HCT116 (cell line): ENCODE data around the gene CPOX. TPM values are rescaled to one million over a fixed set of nuclear protein-coding genes. Genes with fewer than 3 reads are reported as not detected.

ENCODE experiments used
- ATAC-seq: fragments of 200-7000 bp; cut with Tn5 transposase; 2 replicates; pipeline ENCODE4 v1.9.1; 2020; ENCODE audit warnings: mild to moderate bottlenecking, moderate library complexity
- BruUV-seq: library from RNA; stranded (reverse); fragments of 400-500 nt; replicated peaks from 2 replicates; lab custom pipeline; 2021; lab: Mats Ljungman, UMichigan
- CTCF ChIA-PET: fragments of 300-600 bp; sonication (Branson Sonifier 250); formaldehyde crosslinking; loops from one replicate; lab custom pipeline; 2021; ENCODE audit warnings: antibody characterized with exemption; lab: Charles Lee
- POLR2A ChIA-PET: fragments of 300-600, 350-600 bp; sonication (Branson Sonifier 250); formaldehyde crosslinking; loops from one replicate; lab custom pipeline; 2021; ENCODE audit warnings: antibody characterized with exemption; lab: Charles Lee
- RAD21 ChIA-PET, 2 experiments: fragments of 300-600 bp; sonication (Branson Sonifier 250); formaldehyde crosslinking; loops; one replicate each; lab custom pipeline; 2023; ENCODE audit warnings: low total read pairs in 2 of 2; ENCODE audit not compliant: uncharacterized antibody in 2 of 2, unreplicated experiment in 2 of 2, low non-redundant PET in 1 of 2; lab: Charles Lee
- DNase-seq: peaks from one replicate; pipeline ENCODE4 v3.0.0-alpha.2; 2010; ENCODE audit warnings: low read depth, low spot score
- H2AFZ ChIP-seq: fragments of 200-600 bp; shearing (Covaris generic), sonication (generic); 2 replicates; pipeline ENCODE4 v1.6.1; 2017; ENCODE audit warnings: low read depth, mixed run types, mixed read lengths, antibody characterized with exemption, low read length; ENCODE audit not compliant: poor library complexity, severe bottlenecking
- H3K27ac ChIP-seq: 2 replicates; pipeline ENCODE4 v1.5.1; 2012; ENCODE audit warnings: low read depth, low read length
- H3K27me3 ChIP-seq: fragments of 200-600 bp; sonication (generic); 2 replicates; pipeline ENCODE4 v1.6.1; 2016; ENCODE audit warnings: mixed run types, low read length, mixed read lengths; ENCODE audit not compliant: insufficient read depth
- H3K36me3 ChIP-seq, 2 experiments: fragments of 200-500 bp in 1 of 2; fragments of 200-600 bp in 1 of 2; sonication (Bioruptor generic) in 1 of 2; sonication (generic) in 1 of 2; 2 replicates each; pipeline versions ENCODE4 v1.5.1 to v1.6.1; 2014 to 2016; ENCODE audit warnings: low read length in 2 of 2, inconsistent platforms in 1 of 2, mixed read lengths in 1 of 2, mixed run types in 1 of 2; ENCODE audit not compliant: insufficient read depth in 2 of 2, control insufficient read depth in 1 of 2
- H3K4me1 ChIP-seq, 2 experiments: fragments of 200-600 bp in 1 of 2; sonication (generic) in 1 of 2; 2 replicates each; pipeline versions ENCODE4 v1.5.1 to v1.6.1; 2012 to 2017; ENCODE audit warnings: low read length in 2 of 2, inconsistent platforms in 1 of 2, mild to moderate bottlenecking in 1 of 2, mixed read lengths in 1 of 2, mixed run types in 1 of 2, moderate library complexity in 1 of 2; ENCODE audit not compliant: insufficient read depth in 2 of 2, control insufficient read depth in 1 of 2
- H3K4me2 ChIP-seq: fragments of 200-600 bp; sonication (generic); 2 replicates; pipeline ENCODE4 v1.6.1; 2017; ENCODE audit warnings: mixed run types, low read length, mixed read lengths
- H3K4me3 ChIP-seq, 2 experiments: fragments of 200-600 bp in 1 of 2; sonication (generic) in 1 of 2; replicated peaks in 1 of 2; 2 replicates each; pipeline ENCODE4 v1.5.1; 2011 to 2016; ENCODE audit warnings: low read length in 2 of 2, control low read depth in 1 of 2, low read depth in 1 of 2, mild to moderate bottlenecking in 1 of 2, mixed read lengths in 1 of 2, mixed run types in 1 of 2
- H3K79me2 ChIP-seq: fragments of 200-600 bp; sonication (generic); 2 replicates; pipeline ENCODE4 v1.6.1; 2017; ENCODE audit warnings: mild to moderate bottlenecking, mixed run types, low read length, moderate library complexity, mixed read lengths; ENCODE audit not compliant: insufficient read depth
- H3K9ac ChIP-seq: fragments of 200-600 bp; sonication (generic); 2 replicates; pipeline ENCODE4 v1.6.1; 2016; ENCODE audit warnings: low read length, mixed read lengths
- H3K9me2 ChIP-seq: fragments of 200-600 bp; sonication (generic), shearing (Covaris generic); 2 replicates; pipeline ENCODE4 v1.6.1; 2017; ENCODE audit warnings: mixed run types, mild to moderate bottlenecking, moderate library complexity; ENCODE audit not compliant: insufficient read depth
- H3K9me3 ChIP-seq, 2 experiments: fragments of 200-500 bp in 1 of 2; fragments of 200-600 bp in 1 of 2; sonication (Bioruptor generic) in 1 of 2; sonication (generic) in 1 of 2; 2 replicates each; pipeline ENCODE4 v1.6.1; 2014 to 2017; ENCODE audit warnings: low read length in 2 of 2, mixed read lengths in 2 of 2, inconsistent platforms in 1 of 2, low read depth in 1 of 2, mild to moderate bottlenecking in 1 of 2, mixed run types in 1 of 2, moderate library complexity in 1 of 2; ENCODE audit not compliant: control insufficient read depth in 1 of 2, insufficient read depth in 1 of 2
- H4K20me1 ChIP-seq: fragments of 200-600 bp; sonication (generic), shearing (Covaris generic); 2 replicates; pipeline ENCODE4 v1.6.1; 2017; ENCODE audit warnings: mixed run types, mild to moderate bottlenecking, moderate library complexity; ENCODE audit not compliant: insufficient read depth
- CBX3 ChIP-seq: IDR thresholded peaks from 2 replicates; pipeline ENCODE4 v1.6.1; 2012; ENCODE audit warnings: low read depth
- CEBPB ChIP-seq: IDR thresholded peaks from 2 replicates; pipeline ENCODE4 v1.6.1; 2012; ENCODE audit warnings: low read depth
- EZH2phosphoT487 ChIP-seq: fragments of 200-600 bp; IDR thresholded peaks from 2 replicates; pipeline ENCODE4 v1.6.1; 2018; ENCODE audit warnings: antibody characterized with exemption, borderline replicate concordance
- POLR2A ChIP-seq: IDR thresholded peaks from 2 replicates; pipeline ENCODE4 v1.7.0; 2011; ENCODE audit warnings: borderline replicate concordance; ENCODE audit not compliant: insufficient read depth, insufficient read length; ENCODE audit errors: extremely low read depth
- POLR2AphosphoS5 ChIP-seq: IDR thresholded peaks from 2 replicates; pipeline ENCODE4 v1.6.1; 2011; ENCODE audit warnings: mild to moderate bottlenecking, low read depth, low read length, moderate library complexity
- RAD21 ChIP-seq: IDR thresholded peaks from 2 replicates; pipeline ENCODE4 v1.6.1; 2012; ENCODE audit warnings: low read depth, mild to moderate bottlenecking
- SIN3A ChIP-seq: IDR thresholded peaks from 2 replicates; pipeline ENCODE4 v1.6.1; 2012; ENCODE audit warnings: low read depth
- SP1 ChIP-seq: IDR thresholded peaks from 2 replicates; pipeline ENCODE4 v1.6.1; 2012; ENCODE audit warnings: low read depth
- SRF ChIP-seq: IDR thresholded peaks from 2 replicates; pipeline ENCODE4 v1.6.1; 2012; ENCODE audit warnings: low read depth
- ZFX ChIP-seq: fragments of 450-650 bp; IDR thresholded peaks from 2 replicates; pipeline ENCODE4 v1.6.1; 2017
- intact Hi-C: fragments of 100-400 bp; cut with micrococcal nuclease; formaldehyde crosslinking; loops from 2 replicates; pipeline ENCODE4 v1.10.0; 2022
- total RNA-seq: library from RNA; stranded (reverse); gene quantifications from one replicate; pipeline ENCODE4 v1.2.1, GENCODE V29; 2021; ENCODE audit not compliant: unreplicated experiment
- TF ChIP-seq, protein P1 (sequence below), 3 experiments: fragments of 200-600 bp in 1 of 3; sonication (generic) in 1 of 3; IDR thresholded peaks in 2 of 3; conservative IDR thresholded peaks in 1 of 3; 2 replicates each; pipeline ENCODE4 v1.5.1; 2012 to 2017; ENCODE audit warnings: low read depth in 2 of 3, low read length in 2 of 3, antibody characterized with exemption in 1 of 3, borderline replicate concordance in 1 of 3, control low read depth in 1 of 3, mild to moderate bottlenecking in 1 of 3, mixed read lengths in 1 of 3, mixed run types in 1 of 3, moderate library complexity in 1 of 3; ENCODE audit not compliant: insufficient read depth in 1 of 3
- TF ChIP-seq, protein P2 (sequence below): IDR thresholded peaks from 2 replicates; pipeline ENCODE4 v1.6.1; 2011; ENCODE audit warnings: mild to moderate bottlenecking, low read length, moderate library complexity; ENCODE audit not compliant: insufficient replicate concordance; ENCODE audit errors: extremely low read depth
- TF ChIP-seq, protein P3 (sequence below): IDR thresholded peaks from 2 replicates; pipeline ENCODE4 v1.6.1; 2012
- TF ChIP-seq, protein P4 (sequence below): IDR thresholded peaks from 2 replicates; pipeline ENCODE4 v1.6.1; 2012; ENCODE audit warnings: low read depth

CPOX gene
- total RNA-seq, 1 experiment from 2014 or later = 353 TPM

DNA sequence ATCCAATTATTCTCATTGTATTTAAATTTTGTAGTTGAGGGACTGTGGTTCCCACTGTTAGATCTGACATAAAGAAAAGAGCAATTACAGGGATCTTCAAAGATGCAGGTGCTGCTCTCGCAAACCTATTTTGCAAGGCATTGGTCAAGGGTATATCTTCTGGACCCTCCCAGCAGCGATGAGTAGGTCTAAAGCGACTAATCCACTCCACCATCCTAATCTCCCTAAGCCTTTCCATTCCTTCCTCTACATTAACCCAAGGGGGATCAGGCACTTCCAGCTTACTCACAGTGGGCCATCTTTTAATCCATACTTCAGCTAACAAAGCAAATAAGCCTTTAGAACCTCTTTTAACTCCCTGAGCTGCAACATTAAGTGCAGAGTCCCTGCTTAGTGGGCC lies 37.0 kb upstream of the CPOX start:
- H3K9me3 ChIP-seq = no peaks in the 10 kb centered on the region
- H3K79me2 ChIP-seq = no peaks in the 10 kb centered on the region
- H3K9ac ChIP-seq = no peak overlapping the region
- no peaks in the 10 kb centered on the region for H3K27me3 ChIP-seq
- no peaks in the 10 kb centered on the region for H4K20me1 ChIP-seq
- RAD21 ChIA-PET = no interaction called here
- POLR2A ChIA-PET = no interaction called here
- intact Hi-C loops = no loop called here
- TF ChIP-seq, protein P1, sequence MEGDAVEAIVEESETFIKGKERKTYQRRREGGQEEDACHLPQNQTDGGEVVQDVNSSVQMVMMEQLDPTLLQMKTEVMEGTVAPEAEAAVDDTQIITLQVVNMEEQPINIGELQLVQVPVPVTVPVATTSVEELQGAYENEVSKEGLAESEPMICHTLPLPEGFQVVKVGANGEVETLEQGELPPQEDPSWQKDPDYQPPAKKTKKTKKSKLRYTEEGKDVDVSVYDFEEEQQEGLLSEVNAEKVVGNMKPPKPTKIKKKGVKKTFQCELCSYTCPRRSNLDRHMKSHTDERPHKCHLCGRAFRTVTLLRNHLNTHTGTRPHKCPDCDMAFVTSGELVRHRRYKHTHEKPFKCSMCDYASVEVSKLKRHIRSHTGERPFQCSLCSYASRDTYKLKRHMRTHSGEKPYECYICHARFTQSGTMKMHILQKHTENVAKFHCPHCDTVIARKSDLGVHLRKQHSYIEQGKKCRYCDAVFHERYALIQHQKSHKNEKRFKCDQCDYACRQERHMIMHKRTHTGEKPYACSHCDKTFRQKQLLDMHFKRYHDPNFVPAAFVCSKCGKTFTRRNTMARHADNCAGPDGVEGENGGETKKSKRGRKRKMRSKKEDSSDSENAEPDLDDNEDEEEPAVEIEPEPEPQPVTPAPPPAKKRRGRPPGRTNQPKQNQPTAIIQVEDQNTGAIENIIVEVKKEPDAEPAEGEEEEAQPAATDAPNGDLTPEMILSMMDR (IDR thresholded peaks at IDR 0.05 in 2 of 3, conservative IDR thresholded peaks at IDR 0.05 in 1 of 3; ENCODE audit: borderline replicate concordance in 1 of 3, insufficient read depth in 1 of 3, low read depth in 2 of 3, low read length in 2 of 3) = no peak
- TF ChIP-seq, protein P2, sequence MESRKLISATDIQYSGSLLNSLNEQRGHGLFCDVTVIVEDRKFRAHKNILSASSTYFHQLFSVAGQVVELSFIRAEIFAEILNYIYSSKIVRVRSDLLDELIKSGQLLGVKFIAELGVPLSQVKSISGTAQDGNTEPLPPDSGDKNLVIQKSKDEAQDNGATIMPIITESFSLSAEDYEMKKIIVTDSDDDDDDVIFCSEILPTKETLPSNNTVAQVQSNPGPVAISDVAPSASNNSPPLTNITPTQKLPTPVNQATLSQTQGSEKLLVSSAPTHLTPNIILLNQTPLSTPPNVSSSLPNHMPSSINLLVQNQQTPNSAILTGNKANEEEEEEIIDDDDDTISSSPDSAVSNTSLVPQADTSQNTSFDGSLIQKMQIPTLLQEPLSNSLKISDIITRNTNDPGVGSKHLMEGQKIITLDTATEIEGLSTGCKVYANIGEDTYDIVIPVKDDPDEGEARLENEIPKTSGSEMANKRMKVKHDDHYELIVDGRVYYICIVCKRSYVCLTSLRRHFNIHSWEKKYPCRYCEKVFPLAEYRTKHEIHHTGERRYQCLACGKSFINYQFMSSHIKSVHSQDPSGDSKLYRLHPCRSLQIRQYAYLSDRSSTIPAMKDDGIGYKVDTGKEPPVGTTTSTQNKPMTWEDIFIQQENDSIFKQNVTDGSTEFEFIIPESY = no peak
- TF ChIP-seq CEBPB (no peak), SRF (no peak), CBX3 (no peak), ZFX (no peak), EZH2phosphoT487 (no peak), SIN3A (no peak), POLR2AphosphoS5 (no peak), RAD21 (no peak), SP1 (no peak), POLR2A (no peak)
- TF ChIP-seq, protein P3, sequence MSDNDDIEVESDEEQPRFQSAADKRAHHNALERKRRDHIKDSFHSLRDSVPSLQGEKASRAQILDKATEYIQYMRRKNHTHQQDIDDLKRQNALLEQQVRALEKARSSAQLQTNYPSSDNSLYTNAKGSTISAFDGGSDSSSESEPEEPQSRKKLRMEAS = no peak
- TF ChIP-seq, protein P4, sequence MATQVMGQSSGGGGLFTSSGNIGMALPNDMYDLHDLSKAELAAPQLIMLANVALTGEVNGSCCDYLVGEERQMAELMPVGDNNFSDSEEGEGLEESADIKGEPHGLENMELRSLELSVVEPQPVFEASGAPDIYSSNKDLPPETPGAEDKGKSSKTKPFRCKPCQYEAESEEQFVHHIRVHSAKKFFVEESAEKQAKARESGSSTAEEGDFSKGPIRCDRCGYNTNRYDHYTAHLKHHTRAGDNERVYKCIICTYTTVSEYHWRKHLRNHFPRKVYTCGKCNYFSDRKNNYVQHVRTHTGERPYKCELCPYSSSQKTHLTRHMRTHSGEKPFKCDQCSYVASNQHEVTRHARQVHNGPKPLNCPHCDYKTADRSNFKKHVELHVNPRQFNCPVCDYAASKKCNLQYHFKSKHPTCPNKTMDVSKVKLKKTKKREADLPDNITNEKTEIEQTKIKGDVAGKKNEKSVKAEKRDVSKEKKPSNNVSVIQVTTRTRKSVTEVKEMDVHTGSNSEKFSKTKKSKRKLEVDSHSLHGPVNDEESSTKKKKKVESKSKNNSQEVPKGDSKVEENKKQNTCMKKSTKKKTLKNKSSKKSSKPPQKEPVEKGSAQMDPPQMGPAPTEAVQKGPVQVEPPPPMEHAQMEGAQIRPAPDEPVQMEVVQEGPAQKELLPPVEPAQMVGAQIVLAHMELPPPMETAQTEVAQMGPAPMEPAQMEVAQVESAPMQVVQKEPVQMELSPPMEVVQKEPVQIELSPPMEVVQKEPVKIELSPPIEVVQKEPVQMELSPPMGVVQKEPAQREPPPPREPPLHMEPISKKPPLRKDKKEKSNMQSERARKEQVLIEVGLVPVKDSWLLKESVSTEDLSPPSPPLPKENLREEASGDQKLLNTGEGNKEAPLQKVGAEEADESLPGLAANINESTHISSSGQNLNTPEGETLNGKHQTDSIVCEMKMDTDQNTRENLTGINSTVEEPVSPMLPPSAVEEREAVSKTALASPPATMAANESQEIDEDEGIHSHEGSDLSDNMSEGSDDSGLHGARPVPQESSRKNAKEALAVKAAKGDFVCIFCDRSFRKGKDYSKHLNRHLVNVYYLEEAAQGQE = no peak
- TF ChIP-seq, all 23 proteins: peak for 0
- no peak for DNase-seq
- CTCF ChIA-PET = no interaction called here
- no TSS peak for BruUV-seq
- Histone ChIP-seq H3K4me1 (no peaks in the 10 kb centered on the region), H3K9me2 (no peaks in the 10 kb centered on the region), H3K4me3 (no peak overlapping the region), H2AFZ (no peak overlapping the region), H3K36me3 (no peaks in the 10 kb centered on the region), H3K27ac (no peak overlapping the region), H3K4me2 (no peak overlapping the region)
- no peak for ATAC-seq
